NCI-H1930 (cell line): ENCODE results near the gene KRT86.
A peak's percentile ranks its signal among the peaks of the same experiment; 100 is the strongest.
"Not testable (repeated sequence)": the region's sequence is repeated elsewhere in the genome, so short reads cannot be mapped to it uniquely, and the experiment has no call there.

Source experiments
- DNase-seq, 2 experiments: peaks; one replicate each; lab custom pipeline; 2025; lab: John Stamatoyannopoulos, UW

Gene KRT86

DNA sequence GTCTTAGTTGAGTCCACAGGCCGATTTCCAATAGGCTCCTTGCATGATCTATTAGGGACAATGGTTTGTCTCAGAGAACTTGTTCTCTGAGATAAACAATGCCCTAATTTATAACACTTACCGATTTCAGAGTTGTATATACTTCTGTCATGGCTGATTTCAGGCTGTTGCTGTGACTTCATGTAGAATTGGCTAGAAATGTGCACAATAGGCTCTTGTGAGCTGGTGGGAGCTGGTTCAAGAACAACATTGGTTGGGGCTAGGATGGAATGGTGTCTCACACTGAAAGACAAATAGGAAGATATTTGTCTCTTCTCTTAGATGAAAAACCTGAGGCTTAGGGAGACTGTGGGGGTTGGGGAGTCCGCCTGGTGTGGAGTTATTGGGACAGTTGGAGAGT is 6.7 kb upstream of the KRT86 start:
- DNase-seq: no peak

DNA sequence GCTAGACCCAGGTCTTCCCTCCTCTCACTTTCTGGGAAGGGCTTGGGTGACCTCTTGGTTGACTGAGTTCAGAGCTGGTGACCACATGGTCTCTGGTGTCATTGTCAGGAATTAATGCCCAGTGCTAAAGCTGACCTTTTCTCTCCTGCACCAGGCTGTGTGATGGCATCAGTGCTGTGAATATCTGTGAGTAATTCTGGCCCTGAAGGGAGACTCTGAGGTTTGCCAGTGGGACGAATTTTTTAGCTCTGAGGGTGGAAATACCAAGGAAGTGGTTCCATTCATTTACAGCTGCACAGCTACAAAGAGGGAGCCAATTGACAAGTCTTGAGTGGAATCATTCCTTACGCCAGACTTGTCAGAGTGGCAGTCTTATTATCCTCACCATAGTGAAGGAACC is 6.2 kb upstream of the KRT86 start:
- no peak for DNase-seq

GRCh38 chr12:52270541-52271070 is 3.8 kb upstream of the KRT86 start:
- DNase-seq: no peak

DNA sequence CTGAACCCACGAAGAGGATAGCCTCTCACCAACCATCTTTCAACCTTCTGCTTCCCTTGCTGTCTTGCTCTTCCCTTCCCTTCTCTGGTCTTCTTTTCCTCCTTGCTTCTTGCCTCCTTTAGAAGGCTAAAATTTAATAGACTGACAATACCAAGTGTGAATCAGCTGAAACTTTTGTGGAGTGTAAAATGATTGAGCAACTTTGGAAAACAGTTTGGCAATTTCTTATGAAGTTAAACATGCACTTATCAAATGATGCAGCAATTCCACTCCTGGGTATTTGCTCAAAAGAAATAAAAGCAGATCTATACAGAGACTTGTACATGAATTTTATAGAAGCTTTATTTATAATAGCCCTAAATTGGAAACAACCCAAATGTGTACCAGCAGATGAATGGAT is 3.3 kb upstream of the KRT86 start:
- DNase-seq: no peak

- DNase-seq: no peak
Measured at GRCh38 chr12:52275686-52276085, 1.2 kb downstream of the KRT86 start.

GRCh38 chr12:52277486-52278245 is 3.2 kb downstream of the KRT86 start:
- no peak for DNase-seq

GRCh38 chr12:52278575-52279421 is 4.4 kb downstream of the KRT86 start:
- peak; percentile 29 to 66 for DNase-seq

- no peak for DNase-seq
Measured at GRCh38 chr12:52279422-52280318, 5.2 kb downstream of the KRT86 start.

GRCh38 chr12:52280319-52280795 is 5.9 kb downstream of the KRT86 start:
- peak in 1 of 2 experiments; percentile 58 for DNase-seq

- no peak for DNase-seq
Measured at GRCh38 chr12:52280796-52281560, 6.5 kb downstream of the KRT86 start.

DNA sequence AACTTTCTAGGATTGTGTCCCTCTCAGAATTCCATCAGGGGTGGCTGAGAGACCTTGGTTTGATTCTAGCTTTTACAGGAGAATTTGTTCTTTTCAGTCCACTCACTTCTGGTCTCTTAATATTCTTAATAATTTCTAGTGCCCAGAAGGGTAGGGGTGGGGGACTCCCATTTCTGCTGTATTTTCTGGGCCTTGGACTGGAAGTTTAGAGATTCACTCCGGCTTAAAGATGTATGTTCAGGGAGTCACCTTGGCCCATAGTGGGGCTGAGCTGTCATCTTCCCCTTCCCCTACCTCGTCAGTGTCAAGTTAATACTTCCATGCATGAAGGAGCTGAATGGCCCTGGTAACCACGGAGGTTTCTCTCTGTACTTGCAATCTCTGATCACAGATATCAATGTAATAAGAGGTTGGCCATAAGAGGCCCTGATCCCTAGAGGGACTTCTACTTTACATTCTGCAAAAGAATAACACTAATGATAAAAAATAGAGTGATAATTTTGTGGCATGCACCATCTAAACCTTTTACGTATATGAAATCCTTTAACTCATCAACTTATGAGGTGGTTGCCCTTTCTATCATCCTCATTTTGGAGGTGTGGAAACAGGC is 10.2 kb downstream of the KRT86 start:
- DNase-seq: no peak

DNA sequence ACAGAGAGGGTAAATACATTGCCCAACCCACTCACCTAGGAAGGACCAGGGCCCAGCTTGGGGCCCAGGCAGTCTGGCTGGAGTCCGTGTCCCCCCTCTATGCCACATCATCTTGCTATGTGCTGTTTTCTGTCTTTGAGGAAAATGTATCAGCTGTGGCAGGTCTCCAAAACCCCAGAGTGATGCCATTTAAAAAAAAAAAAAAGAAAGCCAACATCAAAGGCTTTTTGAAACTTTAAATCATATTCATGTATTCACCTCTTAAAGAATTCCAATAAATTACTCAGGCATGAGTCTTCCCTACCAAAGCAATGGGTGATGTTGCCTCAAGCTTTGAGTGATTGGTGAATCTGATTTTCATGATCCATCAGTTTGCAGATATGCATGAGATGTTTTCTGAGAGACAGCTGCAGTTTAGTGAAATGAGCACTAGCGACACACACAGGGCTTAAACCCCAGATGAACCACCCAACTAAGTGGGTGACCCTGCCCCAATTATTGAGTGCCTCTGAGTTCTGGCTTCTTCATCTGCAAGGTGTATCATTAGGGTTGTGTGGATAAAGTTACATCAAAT is 10.8 kb downstream of the KRT86 start:
- no peak for DNase-seq

DNA sequence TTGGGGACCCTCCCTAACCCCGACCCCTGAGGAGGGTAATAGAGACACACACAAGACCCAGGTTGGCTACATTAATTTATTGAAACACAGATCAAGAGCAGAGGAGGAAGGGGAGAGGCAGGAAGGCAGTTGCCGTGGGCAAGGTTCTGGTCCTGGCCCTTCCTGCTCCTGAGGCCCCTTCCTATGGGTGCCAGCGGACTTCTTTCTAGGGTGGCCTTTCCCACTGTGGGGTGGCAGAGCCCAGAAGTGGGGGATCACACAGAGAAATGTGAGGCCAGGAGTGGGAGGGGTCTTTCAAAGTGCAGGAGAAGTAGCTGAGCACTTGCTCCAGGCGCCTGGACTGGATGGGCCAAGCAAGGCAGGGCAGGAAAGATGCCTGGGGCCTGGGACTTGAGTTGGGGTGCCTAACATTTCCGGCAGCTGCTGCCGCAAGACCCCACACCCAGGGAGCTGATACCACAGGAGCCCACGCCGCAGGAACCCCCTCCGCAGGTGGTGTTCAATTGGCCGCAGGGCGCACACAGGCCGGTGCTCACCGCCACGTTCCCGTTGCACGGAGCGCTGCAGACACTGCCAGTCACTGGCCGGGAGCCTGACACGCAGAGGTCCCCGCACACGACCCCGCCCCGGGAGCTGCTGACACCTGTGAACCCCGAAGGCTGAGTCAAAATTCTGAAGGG is 11.5 kb downstream of the KRT86 start:
- DNase-seq: no peak

DNA sequence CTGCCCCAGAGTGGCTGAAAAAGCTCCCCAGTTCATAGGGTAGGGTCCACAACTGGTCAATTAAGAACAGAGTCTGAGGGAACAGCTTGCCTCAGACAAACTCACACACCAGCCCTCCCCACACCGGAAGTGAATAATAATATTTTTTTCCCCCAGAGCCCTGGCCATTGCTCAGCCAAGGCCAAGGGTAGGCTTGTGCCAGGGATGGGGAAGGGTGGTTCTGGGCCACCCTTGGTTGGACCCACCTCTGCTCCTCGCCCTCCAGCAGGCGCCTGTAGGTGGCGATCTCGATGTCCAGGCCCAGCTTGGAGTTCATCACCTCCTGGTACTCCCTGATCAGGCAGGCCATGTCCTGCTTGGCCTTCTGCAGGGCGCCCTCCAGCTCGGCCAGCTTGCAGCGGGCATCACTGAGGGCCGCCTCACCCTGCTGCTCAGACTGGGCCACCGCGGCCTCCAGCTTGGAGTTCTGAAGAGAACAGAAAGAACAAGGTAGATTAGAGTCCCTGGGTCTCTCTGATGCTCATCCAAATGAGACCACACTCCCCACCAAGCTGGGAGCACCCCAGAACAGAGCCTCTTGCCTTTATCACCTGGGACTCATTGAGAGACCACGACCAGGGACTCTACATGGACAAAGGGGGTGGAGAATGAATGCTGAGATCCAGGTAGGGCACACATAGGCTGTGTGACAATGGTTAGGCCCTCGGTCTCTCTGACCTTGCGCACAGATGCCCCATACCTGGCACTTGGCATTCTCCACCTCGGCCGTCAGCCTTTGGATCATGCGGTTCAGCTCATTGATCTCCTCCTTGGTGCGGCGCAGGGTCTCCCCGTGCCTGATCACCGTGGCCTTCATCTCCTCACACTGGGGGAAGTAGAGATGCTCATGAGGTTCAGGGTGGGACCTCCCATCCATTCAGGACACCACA is 12.7 kb downstream of the KRT86 start:
- not testable (repeated sequence) for DNase-seq

- DNase-seq: not testable (repeated sequence)
Measured at GRCh38 chr12:52287816-52288805, 13.7 kb downstream of the KRT86 start.

GRCh38 chr12:52290483-52291134 is 16.2 kb downstream of the KRT86 start:
- DNase-seq: not testable (repeated sequence)
